NCI-H1105 (cell line): ENCODE results near the gene DEFB131A.
"Not testable (repeated sequence)": the region's sequence is repeated elsewhere in the genome, so short reads cannot be mapped to it uniquely, and the experiment has no call there.

Experiments
- DNase-seq: peaks from one replicate; lab custom pipeline; 2025; lab: John Stamatoyannopoulos, UW

The DEFB131A gene, protein sequence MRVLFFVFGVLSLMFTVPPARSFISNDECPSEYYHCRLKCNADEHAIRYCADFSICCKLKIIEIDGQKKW

DNA sequence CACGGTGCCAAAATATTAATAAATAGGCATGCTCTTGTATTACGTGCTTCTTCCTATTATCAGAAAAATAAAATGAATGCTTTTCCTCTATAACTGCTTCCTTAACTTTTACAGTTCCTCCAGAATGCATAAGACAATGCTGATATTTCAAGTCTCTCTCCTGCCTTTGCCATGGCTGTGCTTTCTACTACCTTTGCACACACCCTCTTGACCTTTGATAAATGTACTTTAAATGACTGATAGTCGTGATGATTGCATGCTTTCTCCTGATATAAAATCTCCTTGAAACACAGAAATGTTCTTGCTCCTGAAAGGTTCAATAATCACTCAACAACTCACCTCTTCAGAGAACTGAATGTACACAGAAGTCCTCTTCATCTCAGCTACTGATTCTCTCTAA lies at the start of gene DEFB131A:
DEFB131A (plus strand) TSS at position 301 of the 400 bp plus-strand sequence. CDS start 120 bp downstream, outside the sequence.
- not testable (repeated sequence) for DNase-seq

DNA sequence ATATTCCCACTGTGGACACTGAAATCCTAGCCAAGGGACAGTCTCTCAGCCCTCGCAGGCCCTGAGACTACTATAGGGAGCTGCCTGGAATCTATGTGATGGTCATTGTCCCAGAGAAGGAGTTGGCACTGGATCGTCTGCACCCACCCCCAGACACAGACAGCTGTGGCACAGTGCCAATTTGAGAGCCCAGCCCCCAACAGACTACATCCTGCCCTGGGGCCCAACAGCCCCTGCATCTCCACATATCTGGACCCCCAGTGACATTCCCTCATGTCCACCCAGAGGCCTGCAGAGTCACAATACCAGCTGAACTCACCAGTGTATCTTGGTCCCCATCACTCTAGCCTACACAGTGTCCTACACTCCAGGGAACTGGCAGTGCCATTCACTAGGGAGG lies 38.4 kb upstream of the DEFB131A start:
- not testable (repeated sequence) for DNase-seq

DNA sequence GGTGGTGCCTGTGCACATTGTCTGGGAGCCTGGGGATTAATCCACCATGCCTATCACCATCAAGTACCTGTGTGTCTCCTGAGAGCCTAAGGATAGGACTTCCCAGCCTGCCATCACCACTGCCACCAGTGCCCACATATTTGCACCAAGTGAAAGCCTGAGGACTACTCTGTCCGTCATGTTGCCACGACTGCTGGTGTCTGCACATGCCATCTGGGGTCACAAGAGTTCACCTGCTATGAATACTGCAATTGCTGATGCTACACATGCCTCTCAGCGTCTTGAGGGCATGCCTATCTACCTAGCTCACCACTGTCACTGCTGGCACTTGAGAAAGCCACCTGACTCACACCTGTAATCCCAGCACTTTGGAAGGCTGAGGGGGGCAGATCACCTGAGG lies 37.7 kb upstream of the DEFB131A start:
- DNase-seq, result not testable (repeated sequence)

DNA sequence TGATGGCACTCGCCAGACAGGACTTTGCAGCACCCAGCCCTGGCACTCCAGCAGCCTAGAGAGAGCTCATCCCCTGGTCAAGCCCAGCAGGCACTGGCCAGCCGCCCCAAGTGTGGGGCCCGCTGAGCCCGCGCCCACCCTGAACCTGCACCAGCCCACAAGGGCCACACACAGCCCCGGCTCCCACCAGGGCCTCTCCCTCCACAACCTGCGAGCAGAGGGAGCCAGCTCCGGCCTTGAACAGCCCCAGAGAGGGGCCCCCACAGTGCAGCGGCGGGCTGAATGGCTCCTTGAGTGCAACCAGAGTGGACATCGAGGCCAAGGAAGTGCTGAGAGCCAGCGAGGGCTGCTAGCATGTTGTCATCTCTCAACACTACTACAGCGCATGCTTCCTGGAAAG lies 34.4 kb upstream of the DEFB131A start:
- no peak for DNase-seq

DNA sequence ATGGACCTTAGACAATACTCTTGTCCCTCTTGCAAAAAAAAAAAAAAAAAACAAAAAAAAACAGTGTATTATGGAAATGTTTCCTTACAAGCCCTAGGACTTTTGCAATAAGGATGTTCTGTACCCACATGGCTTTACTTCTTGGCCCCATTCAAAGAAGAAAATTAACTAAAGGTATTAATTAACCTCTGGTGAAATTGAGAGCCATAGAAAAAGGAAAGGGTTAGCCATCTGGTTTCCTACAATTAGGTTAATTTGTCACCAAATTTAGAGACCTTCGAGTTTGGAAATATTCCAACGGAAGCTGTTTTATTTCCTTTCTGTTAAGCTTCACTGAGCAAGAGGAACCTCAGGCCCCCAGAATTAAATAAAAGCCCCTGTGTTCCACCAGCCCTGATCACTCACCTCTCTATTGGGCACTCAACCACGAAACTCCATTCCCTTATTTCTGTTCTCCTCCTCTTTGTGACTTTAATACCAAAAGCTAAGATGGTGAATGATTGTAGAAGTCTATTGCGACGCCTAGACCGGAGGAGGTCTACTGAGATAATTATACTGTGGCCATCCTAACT lies 22.2 kb upstream of the DEFB131A start:
- not testable (repeated sequence) for DNase-seq

DNA sequence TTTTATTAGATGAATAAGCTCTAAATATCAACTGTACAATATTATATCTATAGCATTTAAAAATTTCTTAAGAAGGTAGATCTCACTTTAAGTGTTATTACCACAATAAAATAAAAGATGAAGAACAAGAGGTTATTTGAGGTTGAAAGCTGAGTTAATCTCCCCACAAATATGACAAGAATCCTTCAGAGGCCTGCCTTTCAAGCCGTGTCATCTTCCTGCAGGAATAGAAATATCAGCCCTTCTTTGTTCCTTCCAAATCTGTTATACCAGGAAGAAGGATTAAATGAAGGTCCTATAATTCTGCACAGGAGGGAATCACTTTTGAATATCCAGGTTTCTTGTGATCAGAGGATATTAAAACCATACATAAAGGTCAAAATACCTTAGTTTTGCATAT lies 18.3 kb upstream of the DEFB131A start:
- not testable (repeated sequence) for DNase-seq

DNA sequence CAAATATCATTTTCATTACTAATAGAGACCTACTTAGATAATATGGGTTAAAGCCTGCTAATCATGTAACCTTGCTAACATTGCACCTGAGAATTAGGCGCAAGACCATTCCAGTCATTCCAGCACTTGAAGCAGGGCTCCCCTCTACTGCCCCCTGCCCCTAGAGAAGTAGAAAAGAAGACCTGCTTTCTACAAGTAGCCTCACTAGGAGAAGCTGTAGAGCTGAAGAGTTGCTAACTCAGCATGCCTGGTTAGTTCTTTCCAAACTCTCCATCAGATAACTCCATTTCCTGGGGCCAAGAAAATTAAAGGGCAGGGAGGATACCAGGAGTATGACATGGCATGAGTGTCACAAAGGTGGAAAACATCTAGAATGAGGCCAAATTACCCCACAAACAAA lies 14.2 kb upstream of the DEFB131A start:
- not testable (repeated sequence) for DNase-seq

DNA sequence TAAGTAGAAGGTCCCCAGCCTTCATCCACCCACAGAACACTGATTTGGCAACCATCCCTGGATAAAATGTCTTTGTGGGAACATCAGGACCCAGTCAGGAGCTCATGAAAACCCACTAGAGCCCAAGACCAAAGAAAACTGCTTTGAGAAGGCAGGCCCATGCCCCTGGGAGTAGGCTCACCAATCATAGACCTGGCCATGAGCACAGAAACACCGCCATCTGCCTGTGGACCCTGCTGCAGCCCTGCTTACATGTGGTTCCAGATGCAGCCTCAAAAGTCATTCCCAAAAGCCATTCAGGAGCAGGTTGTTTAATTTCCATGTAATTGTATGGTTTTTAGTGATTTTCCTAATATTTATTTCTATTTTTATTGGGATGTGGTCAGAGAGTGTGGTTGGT lies 10.9 kb upstream of the DEFB131A start:
- not testable (repeated sequence) for DNase-seq

DNA sequence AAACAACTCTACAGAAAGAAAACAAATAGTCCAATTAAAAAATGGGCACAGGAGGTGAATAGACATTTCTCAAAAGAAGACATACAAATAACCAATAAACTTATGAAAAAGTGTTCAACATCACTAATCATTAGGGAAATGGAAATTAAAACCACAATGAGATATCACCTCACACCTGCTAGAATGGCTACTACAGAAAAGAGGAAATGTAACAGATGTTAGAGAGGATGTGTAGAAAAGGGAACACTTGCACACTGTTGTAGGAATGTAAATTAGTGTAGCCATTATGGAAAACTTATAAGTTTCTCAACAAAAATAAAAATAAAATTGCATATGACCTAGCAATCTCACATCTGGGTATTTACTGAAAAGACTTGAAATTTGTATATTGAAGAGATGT lies 7.5 kb upstream of the DEFB131A start:
- DNase-seq, result not testable (repeated sequence)

DNA sequence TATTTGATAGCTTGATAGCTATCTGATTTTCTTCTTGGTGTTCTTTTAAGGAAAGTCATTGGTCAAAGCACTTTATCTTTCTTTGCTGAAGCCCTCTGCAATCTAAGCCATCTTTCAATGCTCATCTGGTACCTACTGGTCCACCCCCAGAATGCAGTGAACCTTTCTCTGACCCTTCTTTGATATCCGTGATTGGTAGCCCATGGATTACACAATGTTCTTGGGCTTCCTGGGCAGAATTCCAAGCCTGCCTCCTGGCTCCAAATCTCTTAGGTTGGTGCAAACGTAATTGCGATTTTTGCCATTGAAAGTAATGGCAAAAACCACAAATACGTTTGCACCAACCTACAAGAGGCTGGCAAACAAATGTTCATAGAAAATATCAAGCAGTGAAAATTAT lies 1.9 kb upstream of the DEFB131A start:
- not testable (repeated sequence) for DNase-seq

DNA sequence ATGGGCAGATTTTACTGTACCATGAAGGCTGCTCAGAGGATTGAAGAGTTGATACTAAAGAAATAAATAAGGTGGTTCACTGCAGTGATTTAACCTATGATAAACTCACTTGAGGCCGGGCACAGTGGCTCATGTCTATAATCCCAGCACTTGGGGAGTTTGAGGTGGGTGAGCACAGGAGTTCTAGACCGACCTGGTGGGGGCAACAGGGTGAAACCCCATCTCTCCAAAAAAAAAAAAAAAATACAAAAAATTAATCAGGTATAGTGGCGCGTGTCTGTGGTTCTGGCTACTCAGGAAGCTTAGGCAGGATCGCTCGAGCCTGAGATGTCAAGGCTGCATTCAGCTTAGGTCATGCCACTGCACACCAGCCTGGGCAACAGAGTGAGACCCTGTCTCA lies 467 bp downstream of the DEFB131A start:
- DNase-seq, result not testable (repeated sequence)

DNA sequence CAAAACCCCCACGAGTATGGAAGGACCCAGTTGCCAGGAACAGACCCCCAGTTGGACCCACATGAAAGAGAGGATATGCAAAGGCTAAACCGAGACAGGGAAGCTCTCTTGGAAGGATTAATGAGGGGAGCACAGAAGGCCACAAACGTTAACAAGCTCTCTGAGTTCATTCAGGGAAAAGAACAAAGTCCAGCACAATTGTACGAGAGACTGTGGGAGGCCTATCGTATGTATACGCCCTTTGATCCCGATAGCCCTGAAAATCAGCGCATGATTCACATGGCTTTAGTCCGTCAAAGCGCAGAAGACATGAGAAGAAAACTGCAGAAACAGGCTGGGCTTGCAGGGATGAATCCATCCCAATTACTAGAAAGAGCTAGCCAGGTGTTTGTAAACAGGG lies 8.0 kb downstream of the DEFB131A start:
- DNase-seq, result not testable (repeated sequence)

DNA sequence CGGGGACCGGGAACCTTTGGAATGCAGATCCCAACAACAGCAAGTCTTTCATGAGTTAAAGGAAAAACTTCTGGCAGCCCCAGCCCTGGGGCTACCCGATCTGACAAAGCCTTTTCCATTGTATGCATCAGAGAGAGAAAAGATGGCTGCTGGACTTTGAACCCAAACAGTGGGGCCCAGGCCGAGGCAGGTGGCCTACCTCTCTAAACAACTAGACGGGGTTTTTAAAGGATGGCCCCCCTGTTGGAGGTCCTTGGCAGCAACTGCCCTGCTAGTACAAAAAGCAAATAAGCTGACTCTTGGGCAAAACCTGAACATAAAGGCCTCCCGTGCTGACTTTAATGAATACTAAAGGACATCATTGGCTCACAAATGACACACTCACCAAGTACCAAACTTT lies 10.1 kb downstream of the DEFB131A start:
- not testable (repeated sequence) for DNase-seq

DNA sequence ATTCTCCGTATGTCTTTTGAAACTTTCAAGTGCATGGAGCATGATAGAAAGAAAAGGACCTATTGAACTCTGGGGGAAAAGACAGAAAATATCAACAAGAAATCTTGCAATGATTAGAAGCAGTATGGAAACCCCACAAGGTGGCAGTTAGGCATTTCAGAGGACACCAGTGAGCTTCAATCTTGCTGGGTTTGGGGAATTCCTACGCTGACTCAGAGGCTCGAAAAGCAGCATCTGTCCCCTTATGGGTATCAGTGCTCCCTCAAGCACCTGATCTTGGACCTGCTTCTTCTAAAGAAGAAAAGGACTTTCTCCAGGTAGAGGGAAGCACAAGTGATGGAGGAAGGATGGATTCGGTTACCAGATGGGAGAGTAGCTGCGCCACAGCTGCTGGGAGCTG lies 10.8 kb downstream of the DEFB131A start:
- DNase-seq, result not testable (repeated sequence)

DNA sequence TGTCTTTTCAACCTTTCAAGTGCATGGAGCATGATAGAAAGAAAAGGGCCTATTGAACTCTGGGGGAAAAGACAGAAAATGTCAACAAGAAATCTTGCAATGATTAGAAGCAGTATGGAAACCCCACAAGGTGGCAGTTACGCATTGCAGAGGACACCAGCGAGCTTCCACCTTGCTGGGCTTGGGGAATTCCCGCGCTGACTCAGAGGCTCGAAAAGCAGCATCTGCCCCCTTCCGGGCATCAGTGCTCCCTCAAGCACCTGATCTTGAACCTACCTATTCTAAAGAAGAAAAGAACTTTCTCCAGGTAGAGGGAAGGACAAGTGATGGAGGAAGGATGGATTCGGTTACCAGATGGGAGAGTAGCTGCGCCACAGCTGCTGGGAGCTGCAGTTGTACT lies 35.3 kb downstream of the DEFB131A start:
- DNase-seq, result not testable (repeated sequence)

DNA sequence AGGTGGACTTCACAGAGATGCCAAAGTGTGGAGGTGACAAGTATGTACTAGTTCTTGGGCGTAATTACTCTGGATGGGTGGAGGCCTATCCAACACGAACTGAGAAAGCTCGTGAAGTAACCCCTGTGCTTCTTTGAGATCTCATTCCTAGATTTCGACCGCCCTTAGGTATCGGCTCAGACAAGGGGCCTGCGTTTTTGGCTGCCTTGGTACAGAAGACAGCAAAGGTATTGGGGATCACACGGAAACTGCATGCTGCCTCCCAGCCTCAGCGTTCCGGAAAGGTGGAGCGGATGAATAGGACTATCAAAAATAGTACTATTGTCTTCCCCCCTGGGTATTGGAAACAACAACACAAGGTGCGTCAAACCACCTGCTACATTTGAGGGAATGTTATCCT lies 35.9 kb downstream of the DEFB131A start:
- not testable (repeated sequence) for DNase-seq

DNA sequence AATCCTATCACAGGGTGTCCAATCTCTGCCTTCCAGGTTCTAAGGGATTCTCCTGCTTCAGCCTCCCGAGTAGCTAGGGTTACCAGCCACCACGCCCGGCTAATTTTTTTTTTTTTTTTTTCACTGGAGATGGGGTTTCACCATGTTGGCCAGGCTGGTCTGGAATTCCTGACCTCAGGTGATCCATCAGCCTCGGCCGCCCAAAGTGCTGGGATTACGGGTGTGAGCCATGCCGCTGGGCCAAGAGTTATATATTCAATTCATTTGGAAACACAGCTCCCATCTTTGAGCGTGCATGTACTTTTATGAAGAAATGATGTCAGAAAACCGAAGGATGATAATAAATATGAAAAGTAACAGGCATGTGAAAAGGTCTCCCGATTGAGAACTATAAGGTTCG lies 38.7 kb downstream of the DEFB131A start:
- DNase-seq, result not testable (repeated sequence)

DNA sequence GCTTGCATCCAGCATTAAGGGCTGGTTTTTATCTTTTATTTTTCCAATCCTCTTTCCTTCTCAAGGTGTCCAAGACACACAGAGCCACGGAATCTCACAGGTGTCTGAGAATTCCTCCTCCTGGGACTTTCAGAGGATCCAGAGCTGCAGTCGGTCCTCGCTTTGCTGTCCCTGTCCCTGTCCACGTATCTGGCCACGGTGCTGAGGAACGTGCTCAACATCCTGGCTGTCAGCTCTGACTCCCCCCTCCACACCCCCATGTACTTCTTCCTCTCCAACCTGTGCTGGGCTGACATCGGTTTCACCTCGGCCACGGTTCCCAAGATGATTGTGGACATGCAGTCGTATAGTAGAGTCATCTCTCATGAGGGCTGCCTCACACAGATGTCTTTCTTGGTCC lies 39.5 kb downstream of the DEFB131A start:
- DNase-seq, result not testable (repeated sequence)

DNA sequence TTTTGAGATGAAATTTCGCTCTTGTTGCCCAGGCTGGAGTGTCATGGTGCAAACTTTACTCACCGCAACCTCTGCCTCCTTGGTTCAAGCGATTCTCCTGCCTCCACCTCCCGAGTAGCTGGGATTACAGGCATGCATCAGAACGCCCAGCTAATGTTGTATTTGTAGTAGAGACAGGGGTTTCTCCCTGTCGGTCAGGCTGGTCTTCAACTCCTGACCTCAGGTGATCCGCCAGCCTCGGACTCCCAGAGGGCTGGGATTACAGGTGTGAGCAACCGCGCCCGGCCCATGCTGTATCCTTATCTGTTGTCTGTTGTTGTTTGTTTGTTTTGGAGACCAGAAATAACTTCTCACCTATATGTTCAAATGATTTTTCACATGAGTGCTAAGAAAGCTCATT lies 42.7 kb downstream of the DEFB131A start:
- DNase-seq, result not testable (repeated sequence)

DNA sequence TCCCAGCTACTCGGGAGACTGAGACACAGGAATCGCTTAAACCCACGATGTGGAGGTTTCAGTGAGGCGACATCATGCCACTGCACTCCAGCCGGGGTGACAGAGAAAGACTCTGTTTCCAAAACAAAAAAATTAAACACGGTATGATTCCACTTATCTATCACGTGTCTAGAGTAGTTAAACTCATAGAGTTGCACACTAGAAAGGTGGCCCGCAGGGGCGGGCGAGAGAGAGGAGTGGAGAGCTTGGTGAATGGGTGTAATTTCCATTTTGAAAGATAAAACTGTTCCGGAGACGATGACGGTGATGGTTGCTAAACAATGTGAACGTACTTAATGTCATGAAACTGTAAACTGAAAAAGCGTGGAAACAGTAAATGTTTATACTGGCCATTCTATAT lies 44.6 kb downstream of the DEFB131A start:
- not testable (repeated sequence) for DNase-seq

DNA sequence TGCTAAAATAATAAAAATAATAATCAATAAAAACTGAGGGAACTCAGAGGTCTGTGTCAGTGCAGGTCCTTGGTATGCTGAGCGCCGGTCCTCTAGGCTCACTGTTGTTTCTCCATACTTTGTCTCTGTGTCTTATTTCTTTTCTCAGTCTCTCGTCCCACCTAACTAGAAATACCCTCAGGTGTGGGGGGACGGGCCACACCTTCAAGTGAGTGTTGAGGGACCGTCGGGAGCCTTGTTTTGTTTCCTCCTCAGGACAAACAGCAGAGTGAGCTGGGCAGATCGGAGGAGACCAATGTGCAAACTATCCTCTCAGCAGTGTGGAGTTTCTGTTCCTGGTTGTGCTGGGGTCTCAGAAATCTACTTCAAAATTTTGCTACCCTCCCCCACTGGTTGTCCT lies 46.3 kb downstream of the DEFB131A start:
- DNase-seq, result not testable (repeated sequence)

DNA sequence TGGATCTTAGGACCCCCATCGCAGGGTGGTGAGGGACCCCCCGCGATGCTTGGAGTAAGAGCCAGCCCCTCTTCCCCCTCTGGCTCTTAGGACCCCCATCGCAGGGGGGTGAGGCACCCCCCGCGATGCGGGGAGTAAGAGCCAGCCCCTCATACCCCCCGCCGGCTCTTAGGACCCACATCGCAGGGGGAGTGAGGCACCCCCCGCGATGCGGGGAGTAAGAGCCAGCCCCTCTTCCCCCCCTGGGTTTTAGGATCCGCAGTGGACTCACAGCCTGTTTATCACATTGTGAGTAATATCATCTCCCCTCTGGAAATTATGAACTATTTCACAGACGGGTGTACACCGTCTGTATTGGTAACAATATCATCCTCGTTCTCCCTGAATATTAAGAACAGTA lies 46.8 kb downstream of the DEFB131A start:
- not testable (repeated sequence) for DNase-seq

DNA sequence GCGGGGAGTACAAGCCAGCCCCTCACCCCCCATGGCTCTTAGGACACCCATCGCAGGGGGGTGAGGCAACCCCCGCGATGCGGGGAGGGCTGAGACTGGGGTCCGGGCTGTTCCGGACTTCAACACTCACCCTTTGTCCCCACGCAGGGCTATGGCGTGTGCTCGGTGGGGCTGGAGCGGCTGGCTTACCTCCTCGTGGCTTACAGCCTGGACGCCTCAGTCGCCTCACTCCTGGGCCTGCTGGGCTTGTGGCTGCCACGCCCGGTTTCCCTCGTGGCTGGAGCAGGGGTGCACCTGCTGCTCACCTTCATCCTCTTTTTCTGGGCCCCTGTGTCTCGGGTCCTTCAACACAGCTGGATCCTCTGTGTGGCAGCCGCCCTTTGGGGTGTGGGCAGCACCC lies 49.4 kb downstream of the DEFB131A start:
- not testable (repeated sequence) for DNase-seq
